Mononuclear cell (primary cell): ENCODE measurements around the gene JHY. TPM values are rescaled to one million over a fixed set of nuclear protein-coding genes. Genes with fewer than 3 reads are reported as not detected.

ENCODE experiments used
- H3K27me3 ChIP-seq: 2 replicates; pipeline ENCODE4 v1.6.0; 2011; ENCODE audit warnings: low read length, control low read depth; ENCODE audit not compliant: insufficient read depth
- H3K4me1 ChIP-seq: 2 replicates; pipeline ENCODE4 v1.5.1; 2011; ENCODE audit warnings: mild to moderate bottlenecking, low read length, control low read depth; ENCODE audit not compliant: insufficient read depth
- H3K4me3 ChIP-seq: 2 replicates; pipeline ENCODE4 v1.5.1; 2011; ENCODE audit warnings: mild to moderate bottlenecking, low read length, moderate library complexity
- H3K9me3 ChIP-seq: 2 replicates; pipeline ENCODE4 v1.5.1; 2011; ENCODE audit warnings: low read depth, mild to moderate bottlenecking, control low read depth, low read length
- total RNA-seq: library from RNA; depleted of rRNA; stranded (reverse); fragments of >200 nt; gene quantifications from one replicate; pipeline ENCODE4 v1.2.3, GENCODE V29; 2012

JHY gene
- total RNA-seq, 1 donor, result 2.3 TPM

GRCh38 chr11:122895563-122895962, 13.0 kb downstream of the JHY start:
- Histone ChIP-seq H3K4me1 (no peaks in the 10 kb centered on the region), H3K27me3 (no peaks in the 10 kb centered on the region), H3K4me3 (no peak overlapping the region), H3K9me3 (no peaks in the 10 kb centered on the region)

GRCh38 chr11:122897606-122898210, 15.1 kb downstream of the JHY start:
- Histone ChIP-seq H3K27me3 (no peaks in the 10 kb centered on the region), H3K4me1 (no peaks in the 10 kb centered on the region)

GRCh38 chr11:122898799-122899198, 16.2 kb downstream of the JHY start:
- Histone ChIP-seq H3K9me3 (no peaks in the 10 kb centered on the region), H3K4me1 (no peaks in the 10 kb centered on the region), H3K4me3 (no peak overlapping the region), H3K27me3 (no peaks in the 10 kb centered on the region)

More at GRCh38 chr11:122897606-122898210, 15.1 kb downstream of the JHY start:
- Histone ChIP-seq H3K9me3 (no peaks in the 10 kb centered on the region), H3K4me3 (no peak overlapping the region)

GRCh38 chr11:122900587-122901202, 18.1 kb downstream of the JHY start:
- Histone ChIP-seq H3K27me3 (no peaks in the 10 kb centered on the region), H3K4me1 (no peaks in the 10 kb centered on the region), H3K4me3 (no peak overlapping the region), H3K9me3 (no peaks in the 10 kb centered on the region)

GRCh38 chr11:122902951-122903350, 20.4 kb downstream of the JHY start:
- Histone ChIP-seq H3K9me3 (no peaks in the 10 kb centered on the region), H3K4me3 (no peak overlapping the region), H3K27me3 (no peaks in the 10 kb centered on the region), H3K4me1 (no peaks in the 10 kb centered on the region)

- Histone ChIP-seq H3K9me3 (no peaks in the 10 kb centered on the region), H3K27me3 (no peaks in the 10 kb centered on the region), H3K4me1 (no peaks in the 10 kb centered on the region), H3K4me3 (no peak overlapping the region)
These were observed 28.2 kb downstream of the JHY start for GRCh38 chr11:122910775-122911174.

GRCh38 chr11:122917311-122917710, 34.8 kb downstream of the JHY start:
- Histone ChIP-seq H3K4me1 (no peaks in the 10 kb centered on the region), H3K9me3 (no peaks in the 10 kb centered on the region), H3K4me3 (no peak overlapping the region), H3K27me3 (no peaks in the 10 kb centered on the region)

- Histone ChIP-seq H3K4me3 (no peak overlapping the region), H3K9me3 (no peaks in the 10 kb centered on the region), H3K27me3 (no peaks in the 10 kb centered on the region), H3K4me1 (no peaks in the 10 kb centered on the region)
These were observed 36.2 kb downstream of the JHY start for GRCh38 chr11:122918734-122919133.

- no peaks in the 10 kb centered on the region for H3K4me1 ChIP-seq
- no peaks in the 10 kb centered on the region for H3K9me3 ChIP-seq
- no peaks in the 10 kb centered on the region for H3K27me3 ChIP-seq
- no peak overlapping the region for H3K4me3 ChIP-seq
These were observed 38.0 kb downstream of the JHY start for GRCh38 chr11:122920579-122920978.

GRCh38 chr11:122922893-122923292, 40.3 kb downstream of the JHY start:
- H3K9me3 ChIP-seq, result no peaks in the 10 kb centered on the region
- H3K27me3 ChIP-seq, result no peaks in the 10 kb centered on the region

GRCh38 chr11:122923302-122923701, 40.7 kb downstream of the JHY start:
- no peaks in the 10 kb centered on the region for H3K4me1 ChIP-seq
- H3K4me3 ChIP-seq, result no peak overlapping the region
- no peaks in the 10 kb centered on the region for H3K9me3 ChIP-seq
- H3K27me3 ChIP-seq, result no peaks in the 10 kb centered on the region

More at GRCh38 chr11:122922893-122923292, 40.3 kb downstream of the JHY start:
- H3K4me1 ChIP-seq, result no peaks in the 10 kb centered on the region
- H3K4me3 ChIP-seq, result no peak overlapping the region

GRCh38 chr11:122931510-122931909, 49.0 kb downstream of the JHY start:
- Histone ChIP-seq H3K4me1 (no peaks in the 10 kb centered on the region), H3K9me3 (no peaks in the 10 kb centered on the region), H3K4me3 (no peak overlapping the region), H3K27me3 (no peaks in the 10 kb centered on the region)

GRCh38 chr11:122933416-122933815, 50.9 kb downstream of the JHY start:
- Histone ChIP-seq H3K4me1 (no peaks in the 10 kb centered on the region), H3K9me3 (no peaks in the 10 kb centered on the region), H3K4me3 (no peak overlapping the region), H3K27me3 (no peaks in the 10 kb centered on the region)

- no peak overlapping the region for H3K4me3 ChIP-seq
- no peaks in the 10 kb centered on the region for H3K9me3 ChIP-seq
- no peaks in the 10 kb centered on the region for H3K27me3 ChIP-seq
- no peaks in the 10 kb centered on the region for H3K4me1 ChIP-seq
These were observed 55.4 kb downstream of the JHY start for GRCh38 chr11:122937983-122938382.

- Histone ChIP-seq H3K27me3 (no peaks in the 10 kb centered on the region), H3K4me1 (no peaks in the 10 kb centered on the region), H3K4me3 (no peak overlapping the region), H3K9me3 (no peaks in the 10 kb centered on the region)
These were observed 56.0 kb downstream of the JHY start for GRCh38 chr11:122938557-122938956.

GRCh38 chr11:122951211-122951610, 68.7 kb downstream of the JHY start:
- Histone ChIP-seq H3K9me3 (no peaks in the 10 kb centered on the region), H3K4me3 (no peak overlapping the region), H3K27me3 (no peaks in the 10 kb centered on the region), H3K4me1 (peaks cover 4% of the 10 kb centered on the region)
